Measurements from ENCODE around the gene BHMT2.

GRCh38 chr5:79111387-79111959 lies 41.9 kb downstream of the BHMT2 start, which contains the start of gene BHMT:
- no peak for TF ChIP-seq CTCF (IDR thresholded peaks at IDR 0.05)
- TF ChIP-seq EZH2phosphoT487 (IDR thresholded peaks at IDR 0.05) = no peak
- TF ChIP-seq EZH2 (IDR thresholded peaks at IDR 0.05) = no peak
